Parietal lobe (tissue), 1 donor: Measurements from ENCODE around the gene PRAMEF12. TPM values are rescaled to one million over a fixed set of nuclear protein-coding genes. Genes with fewer than 3 reads are reported as not detected.

Source experiments
- total RNA-seq: library from RNA; depleted of rRNA; stranded (reverse); fragments of >200 nt; gene quantifications from one replicate; pipeline ENCODE4 v1.2.3, GENCODE V29; 2014

The PRAMEF12 gene
- total RNA-seq = not detected

GRCh38 chr1:12773438-12773837 lies at the start of gene PRAMEF12:
Gene PRAMEF12, plus strand, starts transcription at chr1:12773738. Its CDS starts 1,130 bp downstream, at chr1:12774868.

GRCh38 chr1:12745992-12746323 lies 27.6 kb upstream of the PRAMEF12 start, which contains the start of gene CFAP107:
Gene CFAP107, plus strand, starts transcription at chr1:12746200. Its CDS starts 231 bp downstream, at chr1:12746431.

GRCh38 chr1:12791097-12791496 lies 17.6 kb downstream of the PRAMEF12 start, which contains the start of gene PRAMEF1:
Gene PRAMEF1, plus strand, starts transcription at chr1:12791397. Its CDS starts 1,831 bp downstream, at chr1:12793228.

Other genes starting within 250 kb of the PRAMEF12 start
- gene DHRS3, start 155.5 kb upstream of the PRAMEF12 start, total RNA-seq = 5.9 TPM
- gene AADACL4, start 129.7 kb upstream of the PRAMEF12 start, total RNA-seq = not detected
- gene AADACL3, start 57.6 kb upstream of the PRAMEF12 start, total RNA-seq = not detected
- gene CFAP107, start 27.5 kb upstream of the PRAMEF12 start, total RNA-seq = not detected
- gene PRAMEF1, start 17.7 kb downstream of the PRAMEF12 start, total RNA-seq = not detected
- gene PRAMEF11, start 57.7 kb downstream of the PRAMEF12 start, total RNA-seq = not detected
- gene HNRNPCL1, start 75.0 kb downstream of the PRAMEF12 start, total RNA-seq = not detected
- not detected for gene PRAMEF2, start 83.3 kb downstream of the PRAMEF12 start, total RNA-seq
- gene PRAMEF4, start 112.5 kb downstream of the PRAMEF12 start, total RNA-seq = not detected
- gene PRAMEF10, start 124.5 kb downstream of the PRAMEF12 start, total RNA-seq = not detected
- not detected for gene PRAMEF7, start 142.9 kb downstream of the PRAMEF12 start, total RNA-seq
- not detected for gene PRAMEF6, start 173.8 kb downstream of the PRAMEF12 start, total RNA-seq